Thymus (tissue), 11 donors: ENCODE results near the gene NOTCH1. TPM values are rescaled to one million over a fixed set of nuclear protein-coding genes. Genes with fewer than 3 reads are reported as not detected.
A peak's percentile ranks its signal among the peaks of the same experiment; 100 is the strongest.

Experiments used
- DNase-seq, 9 donors: peaks; one replicate each; pipeline ENCODE4 v3.0.0-alpha.2; 2013; ENCODE audit warnings: low spot score in 9 of 9, low read depth in 6 of 9, missing footprints in 1 of 9
- H3K27ac ChIP-seq, 2 donors: one replicate each; pipeline ENCODE4 v1.5.1; 2013; ENCODE audit warnings: control low read depth in 1 of 2, low read depth in 1 of 2, low read length in 1 of 2, mild to moderate bottlenecking in 1 of 2, moderate library complexity in 1 of 2
- H3K27me3 ChIP-seq, 2 donors: one replicate each; pipeline ENCODE4 v1.5.1; 2013; ENCODE audit warnings: low read length in 1 of 2; ENCODE audit not compliant: control insufficient read depth in 2 of 2, insufficient read depth in 1 of 2
- H3K36me3 ChIP-seq, 2 donors: one replicate each; pipeline ENCODE4 v1.5.1; 2013; ENCODE audit warnings: low read length in 1 of 2, mild to moderate bottlenecking in 1 of 2, moderate library complexity in 1 of 2; ENCODE audit not compliant: control insufficient read depth in 2 of 2, insufficient read depth in 2 of 2
- H3K4me1 ChIP-seq, 2 donors: one replicate each; pipeline ENCODE4 v1.5.1; 2013; ENCODE audit warnings: low read length in 2 of 2; ENCODE audit not compliant: control insufficient read depth in 2 of 2, insufficient read depth in 2 of 2
- H3K4me3 ChIP-seq, 2 donors: one replicate each; pipeline ENCODE4 v1.5.1; 2013; ENCODE audit warnings: low read length in 2 of 2, control low read depth in 1 of 2, mild to moderate bottlenecking in 1 of 2
- H3K9me3 ChIP-seq, 2 donors: one replicate each; pipeline ENCODE4 v1.5.1; 2013; ENCODE audit warnings: low read length in 1 of 2, mild to moderate bottlenecking in 1 of 2; ENCODE audit not compliant: control insufficient read depth in 2 of 2, insufficient read depth in 1 of 2
- WGBS: extraction: QIAGEN DNeasy Blood & Tissue Kit; methylation state at CpG from one replicate; pipeline ENCODE4 v1.1.7; 2013; 5-methylcytosine and 5-hydroxymethylcytosine counted together
- polyA plus RNA-seq: library from polyadenylated mRNA; stranded (reverse); fragments of 200-250 nt; gene quantifications from one replicate; pipeline ENCODE4 v1.2.3, GENCODE V29; 2013
- total RNA-seq: library from RNA; stranded (reverse); fragments of 120-200 nt; gene quantifications from one replicate; pipeline ENCODE4 v1.2.4, GENCODE V29; 2013
- donor health status: healthy.

NOTCH1 gene
- total and polyA plus RNA-seq, 2 donors = 14.9 to 15.9 TPM

DNA sequence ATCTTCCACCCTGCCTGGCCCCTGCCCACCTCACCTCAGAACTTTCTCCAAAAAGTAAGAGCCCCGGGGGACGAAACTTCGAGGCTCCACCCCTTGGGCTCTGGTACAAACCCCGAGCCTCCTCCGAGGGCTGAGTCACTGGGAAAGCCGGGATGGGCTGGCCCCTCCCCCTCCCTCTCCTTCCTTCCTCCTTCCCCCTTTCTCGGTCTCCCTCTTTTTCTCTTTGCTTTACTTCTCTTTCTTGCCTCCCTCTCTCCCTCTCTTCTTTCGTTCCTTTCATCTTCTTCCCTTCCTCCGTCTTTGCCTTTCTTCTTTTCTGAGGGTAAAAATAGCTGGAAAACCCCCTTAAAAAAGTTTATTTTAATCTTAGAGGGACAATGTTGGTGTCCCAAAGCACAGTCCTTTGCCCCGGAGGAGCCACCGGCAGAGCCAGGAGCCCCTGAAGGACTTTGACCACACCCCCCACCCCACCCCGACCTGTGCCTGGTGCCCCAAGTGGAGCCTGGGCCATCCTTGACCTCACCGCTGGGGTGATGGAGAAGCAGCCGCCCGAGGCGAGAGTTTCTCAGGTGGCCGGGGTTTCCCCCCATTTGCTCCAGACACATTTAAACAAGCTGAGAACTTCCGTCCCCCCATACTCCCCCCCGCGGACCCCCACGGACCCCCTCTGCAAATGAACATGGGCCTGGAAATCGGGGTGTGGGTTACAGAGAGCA is 5.7 kb upstream of the NOTCH1 start:
- peak overlapping the region; percentile 83 to 97 for H3K27ac ChIP-seq
- WGBS = 13% methylated on average over 22 of the region's 22 CpGs
- H3K36me3 ChIP-seq = no peaks in the 10 kb centered on the region
- peak overlapping the region; percentile 1 to 29 for H3K4me3 ChIP-seq
- peaks cover 0 to 3% of the 10 kb centered on the region in 2 donors for H3K27me3 ChIP-seq
- peaks cover 62 to 88% of the 10 kb centered on the region in 2 donors for H3K4me1 ChIP-seq
- H3K9me3 ChIP-seq = peaks cover 0 to 7% of the 10 kb centered on the region in 2 donors
- DNase-seq = no peak

- Histone ChIP-seq H3K27me3 (peaks cover 0 to 5% of the 10 kb centered on the region in 2 donors), H3K4me1 (peaks cover 62 to 93% of the 10 kb centered on the region in 2 donors), H3K4me3 (peak overlapping the region in 1 of 2 donors; percentile 7), H3K9me3 (peaks cover 0 to 7% of the 10 kb centered on the region in 2 donors), H3K36me3 (no peaks in the 10 kb centered on the region), H3K27ac (peak overlapping the region; percentile 76 to 97)
- WGBS = 75% methylated on average over 13 of the region's 13 CpGs
- DNase-seq = no peak
Observed at GRCh38 chr9:136550439-136551289, 4.8 kb upstream of the NOTCH1 start.

- H3K4me3 ChIP-seq = no peak overlapping the region
- H3K4me1 ChIP-seq = peaks cover 62 to 88% of the 10 kb centered on the region in 2 donors
- H3K9me3 ChIP-seq = peaks cover 0 to 11% of the 10 kb centered on the region in 2 donors
- peak overlapping the region in 1 of 2 donors; percentile 97 for H3K27ac ChIP-seq
- 86% methylated on average over 29 of the region's 29 CpGs for WGBS
- H3K27me3 ChIP-seq = peaks cover 0 to 12% of the 10 kb centered on the region in 2 donors
- no peak for DNase-seq
- no peaks in the 10 kb centered on the region for H3K36me3 ChIP-seq
Observed at GRCh38 chr9:136549010-136549980, 3.4 kb upstream of the NOTCH1 start.

DNA sequence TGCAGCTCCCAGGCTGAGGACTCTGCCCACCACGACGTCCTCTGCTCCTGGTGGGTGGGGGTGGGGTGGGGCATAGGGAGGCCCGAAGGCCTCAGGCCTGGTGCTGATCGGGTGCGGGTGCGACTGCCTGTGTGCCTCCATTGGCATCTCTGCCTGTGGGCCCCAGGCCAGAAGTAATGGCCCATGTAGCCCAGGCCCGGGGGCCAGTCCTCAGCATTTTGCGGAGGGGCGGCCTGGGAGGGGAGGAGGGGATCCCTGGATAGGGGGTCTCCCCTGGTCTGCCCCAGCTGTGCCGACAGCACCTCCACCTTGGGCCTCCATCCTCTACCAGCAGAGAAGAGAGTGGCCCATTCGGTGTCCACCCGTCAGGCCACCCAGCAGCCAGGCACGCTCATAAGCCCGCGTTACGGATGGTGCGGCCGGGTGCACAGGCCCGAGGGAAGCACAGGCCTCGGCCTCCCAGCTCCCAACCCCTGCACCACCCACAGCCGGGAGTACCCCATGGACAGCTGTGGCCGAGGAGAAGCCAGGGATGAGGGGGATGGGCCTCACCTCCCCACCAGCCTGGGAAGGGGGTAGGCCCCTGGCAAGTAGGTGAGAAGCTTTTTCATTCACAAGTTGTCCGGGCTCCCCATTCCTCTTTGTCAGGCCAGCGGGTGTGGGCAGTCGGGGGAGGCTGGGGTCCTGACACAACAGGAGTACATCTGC is 1.8 kb upstream of the NOTCH1 start:
- no peak for DNase-seq
- peaks cover 0 to 12% of the 10 kb centered on the region in 2 donors for H3K9me3 ChIP-seq
- H3K4me1 ChIP-seq = peaks cover 66 to 88% of the 10 kb centered on the region in 2 donors
- H3K27me3 ChIP-seq = peaks cover 0 to 20% of the 10 kb centered on the region in 2 donors
- no peak overlapping the region for H3K4me3 ChIP-seq
- H3K27ac ChIP-seq = no peak overlapping the region
- peaks cover 1 to 15% of the 10 kb centered on the region in 2 donors for H3K36me3 ChIP-seq
- 89% methylated on average over 25 of the region's 25 CpGs for WGBS

DNA sequence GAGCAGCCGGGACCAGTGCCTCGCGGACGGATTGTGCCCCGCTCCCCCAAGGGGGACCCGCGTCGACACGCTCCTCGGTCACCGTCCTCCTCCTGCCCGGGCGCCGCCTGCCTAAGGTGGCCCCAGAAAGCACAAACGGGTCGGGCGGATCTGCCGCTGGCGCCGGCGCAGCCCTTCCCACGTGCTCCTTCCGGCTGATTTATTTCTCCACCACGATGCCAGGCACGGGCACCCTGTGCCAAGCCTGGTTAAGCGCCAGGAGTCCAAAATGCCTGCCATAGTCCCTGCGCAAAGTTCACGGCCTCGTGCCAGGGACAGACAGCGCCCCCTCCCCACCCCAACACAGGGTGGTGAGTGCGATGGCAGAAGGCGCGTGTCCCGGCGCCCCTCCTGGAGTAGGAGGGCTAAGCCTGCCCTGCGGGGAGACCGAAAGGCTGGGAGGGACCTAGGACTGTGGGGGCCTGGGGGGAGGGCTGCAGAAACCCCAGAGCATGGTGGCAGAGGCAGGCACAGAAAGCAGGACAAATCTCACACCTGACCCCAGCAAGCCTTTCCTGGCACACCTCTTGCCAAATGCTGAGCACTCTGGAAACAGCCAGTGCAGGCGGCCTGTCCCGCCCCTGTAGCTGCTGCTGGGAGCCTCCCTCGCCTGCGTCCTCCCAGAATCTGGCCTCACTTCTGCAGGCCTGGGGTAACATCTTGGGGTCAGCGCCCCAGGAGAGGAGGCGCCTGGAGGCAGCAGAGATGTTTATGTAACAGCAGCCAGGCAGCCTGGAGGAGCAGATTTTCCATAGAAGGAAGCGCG is 1.1 kb upstream of the NOTCH1 start:
- Histone ChIP-seq H3K36me3 (peaks cover 7 to 21% of the 10 kb centered on the region in 2 donors), H3K4me3 (peak overlapping the region; percentile 56 to 90), H3K27ac (peak overlapping the region; percentile 85 to 89), H3K27me3 (peaks cover 0 to 20% of the 10 kb centered on the region in 2 donors), H3K9me3 (peaks cover 0 to 12% of the 10 kb centered on the region in 2 donors), H3K4me1 (peaks cover 61 to 86% of the 10 kb centered on the region in 2 donors)
- 13% methylated on average over 45 of the region's 45 CpGs for WGBS
- peak in 2 of 9 donors; percentile 58 to 76 for DNase-seq

DNA sequence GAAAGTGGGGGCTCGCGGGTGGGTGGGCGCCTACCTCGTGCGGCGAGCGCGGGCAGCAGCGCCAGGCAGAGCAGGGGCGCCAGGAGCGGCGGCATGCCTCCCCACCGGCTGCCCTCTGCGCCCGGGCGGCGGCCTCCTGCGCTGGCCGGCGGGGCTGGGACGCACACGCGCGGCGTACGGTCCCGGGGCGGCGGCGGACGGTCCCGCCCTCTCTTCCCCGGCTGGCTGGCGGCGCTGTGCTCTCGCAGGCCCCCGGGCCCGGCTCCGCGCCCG is 220 bp downstream of the NOTCH1 start:
- H3K36me3 ChIP-seq = peaks cover 19 to 34% of the 10 kb centered on the region in 2 donors
- peaks cover 60 to 86% of the 10 kb centered on the region in 2 donors for H3K4me1 ChIP-seq
- H3K9me3 ChIP-seq = peaks cover 0 to 12% of the 10 kb centered on the region in 2 donors
- DNase-seq = no peak
- WGBS = under 1% methylated on average over 38 of the region's 41 CpGs
- H3K4me3 ChIP-seq = peak overlapping the region; percentile 80 to 90
- H3K27ac ChIP-seq = peak overlapping the region in 1 of 2 donors; percentile 90
- H3K27me3 ChIP-seq = peaks cover 0 to 20% of the 10 kb centered on the region in 2 donors

DNA sequence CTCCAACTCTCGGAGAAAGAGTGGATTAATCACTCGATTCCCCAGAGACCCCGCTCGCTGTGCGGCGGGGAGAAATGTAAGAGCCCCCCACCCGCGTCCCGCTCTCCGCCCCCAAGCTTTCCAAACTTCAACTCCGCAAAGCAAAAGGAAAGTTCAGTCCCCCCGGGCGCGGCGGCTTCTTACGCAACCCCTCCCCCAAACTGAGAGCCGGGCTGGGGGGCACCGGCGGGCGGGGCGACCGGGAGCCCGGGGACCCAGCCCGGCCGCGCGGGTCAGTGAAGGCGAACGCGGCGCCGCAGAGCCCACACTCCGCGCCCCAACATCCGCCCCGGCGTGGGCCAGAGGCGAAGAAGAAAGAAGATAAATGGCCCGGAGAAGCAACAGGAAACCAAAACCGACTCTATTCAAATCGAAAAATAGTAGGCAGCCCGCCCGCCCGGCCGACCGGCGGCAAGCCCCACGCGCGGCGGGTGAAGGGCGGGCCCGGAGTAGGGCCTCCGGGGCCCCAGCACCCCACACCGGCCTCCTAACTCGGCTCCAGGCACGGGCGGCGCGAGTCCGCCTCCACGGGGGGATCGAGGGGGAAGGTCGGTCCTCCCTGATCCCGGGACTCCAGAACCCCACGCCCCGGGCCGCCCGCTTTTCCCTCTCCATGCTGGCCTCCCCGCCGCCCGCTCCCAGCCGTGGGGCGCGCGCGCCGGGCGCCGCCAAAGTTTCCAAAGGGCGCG is 720 bp downstream of the NOTCH1 start:
- peaks cover 0 to 12% of the 10 kb centered on the region in 2 donors for H3K9me3 ChIP-seq
- peaks cover 60 to 86% of the 10 kb centered on the region in 2 donors for H3K4me1 ChIP-seq
- H3K4me3 ChIP-seq = peak overlapping the region; percentile 80 to 90
- peaks cover 0 to 20% of the 10 kb centered on the region in 2 donors for H3K27me3 ChIP-seq
- DNase-seq = peak in 2 of 9 donors; percentile 43 to 66
- peak overlapping the region; percentile 66 to 90 for H3K27ac ChIP-seq
- peaks cover 22 to 37% of the 10 kb centered on the region in 2 donors for H3K36me3 ChIP-seq
- under 1% methylated on average over 82 of the region's 82 CpGs for WGBS
